CD4-positive, alpha-beta T cell (primary cell): ENCODE data around the gene COX6B1. TPM values are rescaled to one million over a fixed set of nuclear protein-coding genes. Genes with fewer than 3 reads are reported as not detected.

ENCODE experiments used
- ATAC-seq: fragments of 200-7000 bp; cut with Tn5 transposase; one replicate; pipeline ENCODE4 v1.10.0; 2022; ENCODE audit warnings: mild to moderate bottlenecking; ENCODE audit not compliant: poor library complexity
- CTCF ChIA-PET: fragments of 350-600 bp; sonication (Branson Sonifier 250); formaldehyde crosslinking; loops from one replicate; lab custom pipeline; 2021; ENCODE audit warnings: antibody characterized with exemption, inconsistent platforms; lab: Charles Lee
- POLR2A ChIA-PET: fragments of 350-600 bp; sonication (Branson Sonifier 250); formaldehyde crosslinking; loops from one replicate; lab custom pipeline; 2021; ENCODE audit warnings: antibody characterized with exemption, inconsistent platforms; lab: Charles Lee
- DNase-seq, 14 experiments: peaks; one replicate each; pipeline ENCODE4 v3.0.0-alpha.2; 2013 to 2020; ENCODE audit warnings: mixed read lengths in 2 of 14
- H3K27ac ChIP-seq, 2 donors: one replicate each; pipeline versions ENCODE4 v1.5.1 to v1.7.0; 2013; ENCODE audit warnings: low read length in 2 of 2, low read depth in 1 of 2, mild to moderate bottlenecking in 1 of 2
- H3K27me3 ChIP-seq, 2 experiments: 1 replicate in 1 of 2; 2 replicates in 1 of 2; pipeline versions ENCODE4 v1.6.1 to v1.7.0; 2013; ENCODE audit warnings: low read length in 2 of 2, control low read depth in 1 of 2, mild to moderate bottlenecking in 1 of 2, moderate library complexity in 1 of 2; ENCODE audit not compliant: insufficient read depth in 2 of 2, control insufficient read depth in 1 of 2
- H3K36me3 ChIP-seq: one replicate; pipeline ENCODE4 v1.6.1; 2013; ENCODE audit warnings: low read length, control low read depth; ENCODE audit not compliant: insufficient read depth
- H3K4me1 ChIP-seq: one replicate; pipeline ENCODE4 v1.6.1; 2013; ENCODE audit warnings: low read length, control low read depth; ENCODE audit not compliant: insufficient read depth
- H3K4me3 ChIP-seq: one replicate; pipeline ENCODE4 v1.5.1; 2013; ENCODE audit warnings: mild to moderate bottlenecking, low read length, moderate library complexity
- H3K9me3 ChIP-seq, 2 experiments: 1 replicate in 1 of 2; 2 replicates in 1 of 2; pipeline versions ENCODE4 v1.6.1 to v1.7.0; 2013; ENCODE audit warnings: low read length in 2 of 2, mild to moderate bottlenecking in 2 of 2, control low read depth in 1 of 2, moderate library complexity in 1 of 2; ENCODE audit not compliant: control insufficient read depth in 1 of 2, insufficient read depth in 1 of 2
- H3K27ac Mint-ChIP-seq: one replicate; pipeline ENCODE4 v1.8.0; 2020; ENCODE audit warnings: mixed read lengths
- H3K27me3 Mint-ChIP-seq: one replicate; pipeline ENCODE4 v1.8.0; 2021; ENCODE audit warnings: mixed read lengths
- H3K36me3 Mint-ChIP-seq: one replicate; pipeline ENCODE4 v1.8.0; 2021; ENCODE audit warnings: low read depth, mixed read lengths
- H3K4me1 Mint-ChIP-seq: one replicate; pipeline ENCODE4 v1.8.0; 2021; ENCODE audit warnings: low read depth, mixed read lengths
- H3K4me3 Mint-ChIP-seq: one replicate; pipeline ENCODE4 v1.8.0; 2020; ENCODE audit warnings: mild to moderate bottlenecking, mixed read lengths
- H3K9me3 Mint-ChIP-seq: one replicate; pipeline ENCODE4 v1.8.0; 2020; ENCODE audit warnings: mixed read lengths
- intact Hi-C, 2 experiments: fragments of 100-400 bp; cut with DNase I in 1 of 2; cut with micrococcal nuclease in 1 of 2; formaldehyde crosslinking; loops; one replicate each; pipeline versions ENCODE4 v1.15.1 to v1.9.0; 2023 to 2025; cut with DNase I, micrococcal nuclease
- total RNA-seq, 174 experiments: library from RNA in 2 of 174; stranded (reverse) in 2 of 174; gene quantifications; one replicate each; pipeline ENCODE4 v1.2.3 and lab custom pipeline; 2021 to 2026
- TF ChIP-seq, protein P1 (sequence below): fragments of 200-600 bp; IDR thresholded peaks from one replicate; pipeline ENCODE4 v1.8.0; 2022; ENCODE audit warnings: antibody characterized with exemption, mild to moderate bottlenecking

Gene COX6B1
- total RNA-seq, 2 experiments from 2014 or later, result 136 to 144 TPM

DNA sequence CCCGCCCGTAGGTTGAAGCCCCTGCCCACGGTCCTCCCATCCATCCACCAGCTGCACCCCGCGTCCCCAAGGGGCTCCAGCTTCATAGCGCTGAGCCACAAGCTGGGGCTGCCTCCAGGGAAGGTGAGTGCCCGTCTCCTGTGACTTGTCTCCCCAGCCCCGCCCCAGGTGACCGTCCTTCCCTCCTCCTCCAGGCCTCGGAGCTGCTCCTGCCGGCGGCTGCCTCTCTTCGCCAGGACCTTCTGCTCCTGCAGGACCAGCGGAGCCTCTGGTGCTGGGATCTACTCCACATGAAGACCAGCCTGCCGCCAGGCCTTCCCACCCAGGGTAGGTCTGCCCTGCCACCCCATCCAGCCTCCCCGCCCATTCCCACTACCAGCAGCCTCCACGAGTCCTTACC, 28.1 kb upstream of the COX6B1 start:
- intact Hi-C loops, result no loop called here
- Histone ChIP-seq H3K27ac (no peak overlapping the region), H3K9me3 (no peaks in the 10 kb centered on the region), H3K4me3 (no peak overlapping the region), H3K27me3 (no peaks in the 10 kb centered on the region), H3K36me3 (peaks cover 35% of the 10 kb centered on the region), H3K4me1 (no peaks in the 10 kb centered on the region)
- Mint-ChIP-seq H3K27me3 (no peaks in the 10 kb centered on the region), H3K4me1 (no peaks in the 10 kb centered on the region), H3K36me3 (peaks cover 26% of the 10 kb centered on the region), H3K27ac (no peak overlapping the region), H3K4me3 (no peak overlapping the region), H3K9me3 (no peaks in the 10 kb centered on the region)
- TF ChIP-seq, protein P1, sequence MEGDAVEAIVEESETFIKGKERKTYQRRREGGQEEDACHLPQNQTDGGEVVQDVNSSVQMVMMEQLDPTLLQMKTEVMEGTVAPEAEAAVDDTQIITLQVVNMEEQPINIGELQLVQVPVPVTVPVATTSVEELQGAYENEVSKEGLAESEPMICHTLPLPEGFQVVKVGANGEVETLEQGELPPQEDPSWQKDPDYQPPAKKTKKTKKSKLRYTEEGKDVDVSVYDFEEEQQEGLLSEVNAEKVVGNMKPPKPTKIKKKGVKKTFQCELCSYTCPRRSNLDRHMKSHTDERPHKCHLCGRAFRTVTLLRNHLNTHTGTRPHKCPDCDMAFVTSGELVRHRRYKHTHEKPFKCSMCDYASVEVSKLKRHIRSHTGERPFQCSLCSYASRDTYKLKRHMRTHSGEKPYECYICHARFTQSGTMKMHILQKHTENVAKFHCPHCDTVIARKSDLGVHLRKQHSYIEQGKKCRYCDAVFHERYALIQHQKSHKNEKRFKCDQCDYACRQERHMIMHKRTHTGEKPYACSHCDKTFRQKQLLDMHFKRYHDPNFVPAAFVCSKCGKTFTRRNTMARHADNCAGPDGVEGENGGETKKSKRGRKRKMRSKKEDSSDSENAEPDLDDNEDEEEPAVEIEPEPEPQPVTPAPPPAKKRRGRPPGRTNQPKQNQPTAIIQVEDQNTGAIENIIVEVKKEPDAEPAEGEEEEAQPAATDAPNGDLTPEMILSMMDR, result no peak
- POLR2A ChIA-PET, result interaction anchor here (1.6 kb wide), 1 partner anchor 28 kb away, joined by 4 read pairs; the partner anchor contains the start of gene COX6B1
- CTCF ChIA-PET, result no interaction called here
- DNase-seq (no peak), ATAC-seq (no peak)

DNA sequence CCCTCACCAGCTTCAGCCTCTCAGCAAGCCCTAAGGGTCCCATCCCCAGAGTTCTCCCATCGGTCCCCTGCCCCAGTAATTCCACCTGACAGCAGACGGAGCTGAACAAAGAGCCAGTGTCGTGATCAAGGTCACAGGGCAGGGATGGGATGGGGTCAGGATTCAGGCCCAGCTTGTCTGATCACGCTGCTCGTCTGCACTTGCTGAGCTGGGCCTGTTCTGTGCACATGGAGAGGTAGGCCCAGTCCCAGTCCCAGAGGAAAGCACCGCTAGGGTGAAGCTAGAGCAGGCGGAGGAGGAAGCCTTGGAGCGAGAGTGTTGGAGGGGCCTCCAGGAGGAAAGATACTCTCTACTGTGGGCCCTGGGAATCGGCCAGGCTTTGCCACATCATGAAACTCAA, 26.4 kb upstream of the COX6B1 start:
- TF ChIP-seq, protein P1, result no peak
- no peak overlapping the region for H3K4me3 ChIP-seq
- no peaks in the 10 kb centered on the region for H3K9me3 ChIP-seq
- ATAC-seq, result no peak
- no peak overlapping the region for H3K4me3 Mint-ChIP-seq
- H3K9me3 Mint-ChIP-seq, result no peaks in the 10 kb centered on the region
- H3K36me3 Mint-ChIP-seq, result peaks cover 16% of the 10 kb centered on the region
- no peaks in the 10 kb centered on the region for H3K27me3 Mint-ChIP-seq
- H3K4me1 Mint-ChIP-seq, result peaks cover 4% of the 10 kb centered on the region
- intact Hi-C loops, result no loop called here
- H3K4me1 ChIP-seq, result no peaks in the 10 kb centered on the region
- H3K27ac Mint-ChIP-seq, result no peak overlapping the region
- H3K27me3 ChIP-seq, result no peaks in the 10 kb centered on the region
- H3K36me3 ChIP-seq, result peaks cover 27% of the 10 kb centered on the region
- CTCF ChIA-PET, result no interaction called here
- no peak overlapping the region for H3K27ac ChIP-seq
- POLR2A ChIA-PET, result interaction anchor here (1.2 kb wide), 1 partner anchor 9 kb away, joined by 4 read pairs; the partner anchor contains the start of gene HAUS5
- DNase-seq, result no peak

DNA sequence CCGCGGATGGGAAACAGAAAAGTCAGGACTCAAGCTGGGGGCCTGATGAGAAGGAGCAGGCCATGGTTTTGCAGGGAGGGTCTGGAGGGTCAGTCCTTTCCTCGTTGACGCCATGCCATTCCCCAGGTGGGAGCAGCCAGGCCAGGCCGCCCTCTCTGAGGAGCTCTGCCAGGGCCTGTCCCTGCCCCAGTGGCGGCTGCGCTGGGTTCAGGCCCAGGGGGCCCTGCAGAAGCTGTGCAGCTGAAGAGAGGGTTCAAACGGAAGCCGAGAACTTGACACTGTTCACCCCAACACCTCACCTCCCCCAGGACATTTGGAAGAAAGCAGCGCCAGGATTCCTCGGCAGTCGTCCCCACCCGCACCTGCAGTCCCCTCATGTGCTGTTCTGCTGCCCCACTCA, 25.4 kb upstream of the COX6B1 start:
- Mint-ChIP-seq H3K9me3 (no peaks in the 10 kb centered on the region), H3K27ac (peak overlapping the region; percentile 5), H3K4me1 (peaks cover 4% of the 10 kb centered on the region), H3K4me3 (no peak overlapping the region), H3K36me3 (peaks cover 14% of the 10 kb centered on the region), H3K27me3 (no peaks in the 10 kb centered on the region)
- no peak overlapping the region for H3K27ac ChIP-seq
- intact Hi-C loops, result no loop called here
- no peak overlapping the region for H3K4me3 ChIP-seq
- no peak for ATAC-seq
- peaks cover 19% of the 10 kb centered on the region for H3K36me3 ChIP-seq
- TF ChIP-seq, protein P1, result no peak
- H3K9me3 ChIP-seq, result no peaks in the 10 kb centered on the region
- no peaks in the 10 kb centered on the region for H3K27me3 ChIP-seq
- ChIA-PET POLR2A (no interaction called here), CTCF (no interaction called here)
- no peak for DNase-seq
- peaks cover 2% of the 10 kb centered on the region for H3K4me1 ChIP-seq
